Endometrial microvascular endothelial cells (primary cell): ENCODE results near the gene ISLR2. TPM values are rescaled to one million over a fixed set of nuclear protein-coding genes. Genes with fewer than 3 reads are reported as not detected.

Source experiments
- in situ Hi-C: cut with HindIII; loops from 2 replicates; pipeline ENCODE4 v1.10.0; 2017; ENCODE audit warnings: low sequenced_read_pairs, low pct_unique_long_range_greater_than_20kb; ENCODE audit errors: inconsistent ontology term
- total RNA-seq: library from RNA; depleted of rRNA; stranded (reverse); fragments of >200 nt; gene quantifications from one replicate; pipeline ENCODE4 v1.2.3, GENCODE V29; 2015; ENCODE audit errors: inconsistent ontology term

Gene ISLR2
- total RNA-seq, 1 donor from 2014 or later, result not detected

GRCh38 chr15:74172701-74173379 lies 42.5 kb downstream of the ISLR2 start:
- in situ Hi-C loops, result no loop called here

GRCh38 chr15:74173380-74174218 lies 43.2 kb downstream of the ISLR2 start, which contains the start of gene ISLR:
Gene ISLR (plus strand): TSS chr15:74173710. CDS start chr15:74174859, 1,149 bp downstream.
- in situ Hi-C loops, result no loop called here

- in situ Hi-C loops, result no loop called here
Measured at GRCh38 chr15:74174219-74174957, 44.0 kb downstream of the ISLR2 start.

- in situ Hi-C loops, result no loop called here
Measured at GRCh38 chr15:74174958-74175253, 44.5 kb downstream of the ISLR2 start.

- in situ Hi-C loops, result no loop called here
Measured at GRCh38 chr15:74175271-74176191, 45.1 kb downstream of the ISLR2 start.

GRCh38 chr15:74176262-74177214 lies 46.2 kb downstream of the ISLR2 start:
- in situ Hi-C loops, result no loop called here

- in situ Hi-C loops, result no loop called here
Measured at GRCh38 chr15:74178326-74179100, 48.1 kb downstream of the ISLR2 start.

- in situ Hi-C loops, result no loop called here
Measured at GRCh38 chr15:74179101-74179841, 48.9 kb downstream of the ISLR2 start.

- in situ Hi-C loops, result no loop called here
Measured at GRCh38 chr15:74179983-74180880, 49.8 kb downstream of the ISLR2 start.

- in situ Hi-C loops, result no loop called here
Measured at GRCh38 chr15:74180881-74181602, 50.7 kb downstream of the ISLR2 start.

- in situ Hi-C loops, result no loop called here
Measured at GRCh38 chr15:74182131-74182530, 51.7 kb downstream of the ISLR2 start.

GRCh38 chr15:74184582-74185091 lies 54.3 kb downstream of the ISLR2 start:
- in situ Hi-C loops, result no loop called here

GRCh38 chr15:74185710-74186348 lies 55.4 kb downstream of the ISLR2 start:
- in situ Hi-C loops, result no loop called here
